GM18907 (cell line): ENCODE data around the gene EHBP1L1.
A peak's percentile ranks its signal among the peaks of the same experiment; 100 is the strongest.
"Not testable (repeated sequence)": the region's sequence is repeated elsewhere in the genome, so short reads cannot be mapped to it uniquely, and the experiment has no call there.

Experiments
- ATAC-seq: cut with Tn5 transposase; IDR thresholded peaks from one replicate; pipeline ENCODE4 v1.9.1; 2021; ENCODE audit warnings: mild to moderate bottlenecking, moderate library complexity; ENCODE audit not compliant: unreplicated experiment

The EHBP1L1 gene

DNA sequence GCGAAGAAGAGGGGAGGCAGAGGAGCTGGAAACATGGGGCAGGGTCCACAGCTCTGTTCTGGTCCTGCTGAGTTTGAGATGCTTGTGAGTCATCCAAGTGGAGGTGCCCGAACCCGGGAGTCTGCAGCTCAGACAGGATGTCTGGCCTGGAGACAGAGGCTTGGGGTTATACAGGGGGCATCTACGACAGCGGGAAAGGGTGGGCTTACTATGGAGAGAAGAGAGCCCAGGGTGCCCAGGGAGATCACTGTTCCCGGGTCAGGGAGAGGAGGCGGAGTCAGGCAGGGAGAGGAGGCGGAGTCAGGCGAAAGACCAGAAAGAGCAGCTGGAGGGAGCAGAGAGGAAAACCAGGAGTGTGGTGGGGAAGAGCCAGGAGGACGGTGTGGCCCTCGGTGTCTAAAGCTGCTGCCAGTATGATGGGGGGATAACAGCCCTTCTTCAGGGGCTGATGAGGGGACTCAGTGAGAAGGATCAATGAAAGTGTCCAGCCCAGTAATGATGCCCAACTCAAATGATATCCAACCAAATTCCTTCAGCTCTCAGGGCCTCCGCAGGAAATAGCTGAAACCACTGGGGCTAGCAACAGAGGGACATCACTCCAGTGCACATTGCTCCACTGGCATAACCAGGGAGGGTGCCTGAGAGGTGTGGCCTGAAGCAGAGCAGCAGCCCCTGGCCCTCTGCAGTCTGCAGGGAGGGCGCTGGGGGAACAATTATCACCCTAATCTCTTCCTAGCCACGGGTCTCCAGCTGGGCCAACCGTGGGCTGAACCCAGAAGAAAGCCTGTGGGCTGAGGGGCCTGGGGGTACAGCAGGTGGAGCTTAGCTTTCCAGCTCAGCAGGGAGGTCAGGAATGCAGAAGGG lies 15.1 kb upstream of the EHBP1L1 start:
- ATAC-seq = no peak

DNA sequence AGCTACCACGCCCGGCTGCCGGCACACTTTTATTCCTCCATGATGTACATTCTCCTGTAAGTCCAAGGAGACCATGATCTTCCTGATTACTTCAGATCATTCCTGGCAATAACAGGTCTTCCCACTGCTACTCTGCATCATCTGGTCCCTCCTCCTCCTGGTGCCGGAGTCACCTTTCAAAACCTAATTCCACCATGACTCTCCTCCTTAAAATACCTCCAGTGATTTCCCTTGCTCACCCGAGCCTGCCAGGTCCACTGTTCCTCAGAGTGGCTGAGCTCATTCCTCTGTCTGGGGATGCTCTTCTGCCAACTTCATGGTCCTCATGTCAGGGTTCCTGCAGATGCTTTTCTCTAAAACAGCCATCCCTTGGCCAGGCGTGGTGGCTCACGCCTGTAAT lies 13.8 kb upstream of the EHBP1L1 start:
- ATAC-seq = no peak

GRCh38 chr11:65562788-65563187 lies 13.1 kb upstream of the EHBP1L1 start:
- ATAC-seq = no peak

DNA sequence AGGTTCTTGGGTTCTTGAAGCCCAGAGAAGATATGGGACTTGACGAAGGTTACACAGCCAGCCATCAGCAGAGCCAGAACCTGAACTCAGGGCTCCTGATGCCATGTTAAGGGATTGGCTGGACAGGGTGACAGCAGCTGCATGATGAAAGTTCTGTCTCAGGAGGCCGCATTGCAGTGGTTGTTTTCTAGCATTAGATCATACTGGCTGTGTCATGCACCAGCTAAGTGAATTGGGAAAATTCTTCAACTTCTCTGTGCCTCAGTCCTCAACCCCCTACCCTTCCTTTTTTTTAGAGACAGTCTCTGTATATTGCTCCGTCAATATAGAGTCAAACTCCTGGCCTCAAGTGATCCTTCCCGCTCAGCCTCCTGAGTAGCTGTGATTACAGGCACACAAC lies 12.3 kb upstream of the EHBP1L1 start:
- no peak for ATAC-seq

- ATAC-seq = not testable (repeated sequence)
Measured at GRCh38 chr11:65564879-65565559, 10.8 kb upstream of the EHBP1L1 start.

- no peak for ATAC-seq
Measured at GRCh38 chr11:65565624-65566453, 10.0 kb upstream of the EHBP1L1 start.

GRCh38 chr11:65569164-65569972 lies 6.5 kb upstream of the EHBP1L1 start:
- ATAC-seq = peak; percentile 5

DNA sequence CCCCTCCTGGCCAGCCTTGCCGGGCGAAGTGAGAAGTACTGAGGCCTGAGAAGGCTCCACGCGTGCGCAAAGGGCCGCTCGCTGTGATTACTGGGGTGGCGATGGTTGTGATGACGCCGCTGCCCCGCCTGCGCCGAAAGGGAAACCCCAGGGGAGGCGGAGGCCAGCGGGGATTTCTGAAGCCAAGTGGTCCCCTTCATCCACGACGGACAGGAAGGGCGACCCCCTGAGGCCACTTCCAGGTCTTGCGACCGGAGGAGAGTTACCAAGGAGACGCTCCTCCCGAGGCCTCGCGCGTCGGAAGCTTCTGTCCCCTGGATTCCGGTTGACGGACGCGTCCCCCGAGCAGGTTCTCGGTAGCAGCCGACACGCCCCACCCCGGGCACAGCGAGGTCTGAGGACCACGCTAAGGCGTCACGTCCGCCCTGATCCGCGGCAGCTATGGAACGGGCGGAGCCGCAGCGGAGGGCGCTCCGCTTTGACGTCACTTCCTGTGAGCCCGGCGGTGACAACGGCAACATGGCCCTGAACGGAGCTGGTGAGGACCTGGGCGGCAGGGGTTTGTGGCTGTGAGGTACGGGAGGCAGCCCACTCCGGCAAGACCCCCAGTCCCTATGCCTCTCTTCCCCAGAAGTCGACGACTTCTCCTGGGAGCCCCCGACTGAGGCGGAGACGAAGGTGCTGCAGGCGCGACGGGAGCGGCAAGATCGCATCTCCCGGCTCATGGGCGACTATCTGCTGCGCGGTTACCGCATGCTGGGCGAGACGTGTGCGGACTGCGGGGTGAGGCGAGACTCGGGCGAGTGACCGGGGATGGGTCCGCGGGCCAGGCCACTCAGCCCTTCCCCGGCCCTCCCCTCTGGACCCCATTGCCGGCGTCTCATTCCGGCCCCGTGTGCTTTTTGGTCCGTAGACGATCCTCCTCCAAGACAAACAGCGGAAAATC lies 5.6 kb upstream of the EHBP1L1 start, which contains the start of gene ZNRD2:
Gene ZNRD2, plus strand, starts transcription at position 505 of the 946 bp plus-strand sequence. Its CDS starts 15 bp downstream, at position 520.
- peak; percentile 66 for ATAC-seq

GRCh38 chr11:65571420-65571819 lies 4.4 kb upstream of the EHBP1L1 start:
- ATAC-seq = no peak

- ATAC-seq = no peak
Measured at GRCh38 chr11:65571940-65572339, 3.9 kb upstream of the EHBP1L1 start.

DNA sequence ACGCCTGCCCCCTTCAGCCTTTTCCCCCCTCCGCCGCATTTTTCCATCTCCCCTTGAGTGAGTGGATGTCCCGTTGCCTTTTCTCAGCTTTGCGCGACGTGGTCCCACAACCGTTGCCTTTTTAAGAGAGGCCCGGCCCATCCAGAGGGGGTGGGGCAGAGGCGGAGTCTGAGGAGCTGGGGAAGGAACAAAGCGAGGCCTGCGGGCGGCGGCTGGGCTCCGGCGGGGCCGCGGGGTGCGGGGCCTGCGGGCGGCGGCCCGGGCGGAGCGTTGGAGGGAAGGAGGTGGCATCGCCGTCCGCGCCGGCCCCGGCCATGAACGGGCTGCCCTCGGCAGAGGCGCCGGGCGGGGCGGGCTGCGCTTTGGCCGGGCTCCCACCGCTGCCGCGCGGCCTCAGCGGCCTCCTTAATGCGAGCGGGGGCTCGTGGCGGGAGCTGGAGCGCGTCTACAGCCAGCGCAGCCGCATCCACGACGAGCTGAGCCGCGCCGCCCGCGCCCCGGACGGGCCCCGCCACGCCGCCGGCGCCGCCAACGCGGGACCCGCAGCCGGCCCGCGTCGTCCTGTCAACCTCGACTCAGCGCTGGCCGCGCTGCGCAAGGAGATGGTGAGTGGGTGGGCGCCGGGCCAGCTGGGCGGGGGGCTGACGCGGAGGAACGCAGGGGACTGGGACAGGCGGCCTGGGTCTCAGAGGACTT lies 3.3 kb upstream of the EHBP1L1 start, which contains the start of gene FAM89B:
Gene FAM89B, plus strand, starts transcription at position 183 of the 696 bp plus-strand sequence. Its CDS starts 132 bp downstream, at position 315.
- no peak for ATAC-seq

GRCh38 chr11:65573391-65574079 lies 2.3 kb upstream of the EHBP1L1 start:
- peak; percentile 0 for ATAC-seq

DNA sequence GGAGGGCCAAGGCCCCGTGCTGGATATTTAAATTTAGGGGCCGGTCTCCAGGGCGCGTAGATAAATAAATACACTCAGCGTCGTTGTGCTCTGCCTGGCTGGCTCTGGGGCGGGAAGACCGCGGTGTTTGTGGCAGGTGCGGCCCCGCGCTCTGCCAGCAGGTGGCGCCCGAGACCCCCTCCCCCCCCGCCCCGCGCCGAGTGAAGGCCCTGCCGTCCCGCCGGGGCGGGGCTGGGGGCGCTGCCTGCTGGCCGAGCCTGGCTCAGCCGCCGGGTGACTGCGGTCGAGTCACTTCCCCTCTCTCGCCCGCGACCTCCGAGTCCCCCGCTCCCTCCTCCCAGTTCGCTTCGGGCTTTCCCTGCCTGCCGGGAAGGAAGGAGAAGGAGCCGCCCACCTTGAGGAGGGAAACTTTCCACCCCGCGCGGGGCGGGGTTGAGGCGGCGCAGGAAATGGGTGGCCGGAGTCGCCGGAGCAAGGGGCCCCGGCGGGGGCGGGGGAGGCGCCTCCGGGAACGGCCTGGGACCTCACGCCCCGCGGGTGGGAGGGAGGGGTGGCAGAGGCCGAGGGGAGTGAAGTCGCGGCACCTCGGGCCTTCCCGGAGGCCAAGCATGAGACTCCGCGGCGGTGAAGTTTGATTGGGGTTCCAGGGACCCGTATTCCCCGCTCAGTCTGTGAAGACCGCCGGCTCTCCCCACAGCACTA lies 1.6 kb upstream of the EHBP1L1 start:
- peak; percentile 34 for ATAC-seq

DNA sequence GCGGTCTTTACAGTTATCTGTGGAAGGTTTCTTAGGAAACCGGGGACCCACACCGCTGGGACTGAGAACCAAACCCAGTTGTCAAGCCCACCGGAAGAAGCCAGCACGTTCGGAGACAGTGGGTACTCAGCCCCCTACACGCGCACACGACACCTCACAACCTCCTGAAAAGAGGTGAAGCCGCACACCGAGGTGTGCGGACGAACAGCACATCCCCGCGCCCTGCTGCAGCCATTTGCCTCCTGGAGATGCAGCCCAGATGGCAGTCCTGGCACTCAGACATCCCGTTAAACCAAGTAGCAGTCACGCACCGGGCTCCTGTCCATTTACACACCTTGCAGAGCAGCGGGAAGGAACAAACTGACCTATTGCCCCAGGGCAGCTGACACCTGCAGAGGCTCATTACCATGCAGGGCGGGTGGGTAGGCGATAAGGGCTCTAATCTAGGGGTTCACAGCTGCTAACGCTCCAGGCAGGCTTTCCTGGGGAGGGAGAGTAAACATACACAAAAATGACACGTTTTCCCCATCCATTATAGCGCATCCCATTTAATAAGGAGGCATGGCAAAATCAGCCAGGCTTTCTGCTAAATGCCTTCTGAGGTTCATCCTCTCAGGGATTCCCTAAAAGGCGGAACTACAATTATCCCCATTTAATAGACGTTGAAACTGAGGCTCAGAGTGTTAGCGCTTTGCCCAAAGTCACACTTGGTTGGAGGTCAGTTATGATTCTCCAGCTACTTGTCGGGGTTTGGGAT lies 864 bp upstream of the EHBP1L1 start:
- ATAC-seq = no peak

GRCh38 chr11:65576232-65576866 lies 496 bp downstream of the EHBP1L1 start:
- ATAC-seq = no peak
